ENCODE measurements around the gene PTPRZ1. TPM values are rescaled to one million over a fixed set of nuclear protein-coding genes. Genes with fewer than 3 reads are reported as not detected.

Gene PTPRZ1
- total RNA-seq, 1 experiment from 2014 or later = 0.37 TPM

DNA sequence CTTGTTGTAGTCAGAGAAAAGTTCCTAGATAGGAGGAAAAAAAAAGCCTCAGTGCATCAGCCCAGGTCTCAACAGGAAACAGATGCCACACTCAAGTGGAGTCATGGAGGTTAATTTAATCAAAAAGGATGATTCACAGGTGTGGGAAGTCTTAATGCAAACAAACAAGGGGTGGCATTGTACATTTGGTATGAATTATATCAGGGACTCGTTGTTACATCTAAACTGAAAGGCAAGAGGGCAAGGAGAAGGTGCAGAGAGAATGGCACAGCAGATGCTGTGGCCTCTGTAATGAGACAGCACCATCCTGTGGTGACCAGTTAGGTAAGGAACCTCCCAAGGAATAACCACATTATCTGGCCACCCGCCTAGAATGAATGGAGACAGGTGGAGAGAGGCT, 133.7 kb downstream of the PTPRZ1 start:
- Histone ChIP-seq H3K27me3 (ENCODE audit: insufficient read depth, low read depth) (no peaks in the 10 kb centered on the region), H3K79me2 (ENCODE audit: low read depth) (no peaks in the 10 kb centered on the region), H3K9me3 (ENCODE audit: insufficient read depth, low read depth) (peaks cover 4% of the 10 kb centered on the region; the same call in 1 of the 2 replicates), H4K20me1 (ENCODE audit: insufficient read depth) (no peaks in the 10 kb centered on the region), H3K4me2 (peak overlapping the region; percentile 31; the same call in 1 of the 2 replicates), H2AFZ (0 out of 2 replicates have a peak overlapping the region, but pooled peaks have one; percentile 28), H3K4me1 (replicated peaks; ENCODE audit: insufficient read depth) (peaks cover 6% of the 10 kb centered on the region; the same call in 1 of the 2 replicates), H3K36me3 (ENCODE audit: low read depth) (no peaks in the 10 kb centered on the region), H3K9me2 (ENCODE audit: insufficient read depth) (no peaks in the 10 kb centered on the region), H3F3A (ENCODE audit: insufficient read depth, low read depth) (peaks cover 3% of the 10 kb centered on the region; the same call in 1 of the 2 replicates), H3K27ac (no peak overlapping the region), H3K4me3 (no peak overlapping the region)
- peak; percentile 31 to 46 for DNase-seq
- no TSS peak for BruUV-seq (replicated peaks)
- intact Hi-C loops (cut with micrococcal nuclease; ENCODE audit: unreplicated experiment) = no loop called here
- POLR2A ChIA-PET (ENCODE audit: unreplicated experiment) = no interaction called here
- TF ChIP-seq EZH2 (IDR thresholded peaks at IDR 0.05; ENCODE audit: low read depth) = no peak
- TF ChIP-seq CTCF (conservative IDR thresholded peaks at IDR 0.05) = no peak
- CTCF ChIA-PET = no interaction called here

- Histone ChIP-seq H3K9me3 (ENCODE audit: insufficient read depth, low read depth) (peaks cover 4% of the 10 kb centered on the region; the same call in 1 of the 2 replicates), H3K27ac (no peak overlapping the region), H3K9me2 (ENCODE audit: insufficient read depth) (no peaks in the 10 kb centered on the region), H3K4me1 (replicated peaks; ENCODE audit: insufficient read depth) (peaks cover 6% of the 10 kb centered on the region; the same call in 1 of the 2 replicates), H4K20me1 (ENCODE audit: insufficient read depth) (no peaks in the 10 kb centered on the region), H3K27me3 (ENCODE audit: insufficient read depth, low read depth) (no peaks in the 10 kb centered on the region), H3K36me3 (ENCODE audit: low read depth) (no peaks in the 10 kb centered on the region), H2AFZ (no peak overlapping the region), H3K79me2 (ENCODE audit: low read depth) (no peaks in the 10 kb centered on the region), H3K4me2 (no peak overlapping the region), H3K4me3 (no peak overlapping the region), H3F3A (ENCODE audit: insufficient read depth, low read depth) (peaks cover 3% of the 10 kb centered on the region; the same call in 1 of the 2 replicates)
- intact Hi-C loops (cut with micrococcal nuclease; ENCODE audit: unreplicated experiment) = loop anchor here (10.0 kb wide), 1 partner anchor 1145 kb away; no protein-coding TSS in a partner anchor
- DNase-seq = no peak
- POLR2A ChIA-PET (ENCODE audit: unreplicated experiment) = no interaction called here
- no TSS peak for BruUV-seq (replicated peaks)
- TF ChIP-seq EZH2 (IDR thresholded peaks at IDR 0.05; ENCODE audit: low read depth) (no peak), CTCF (conservative IDR thresholded peaks at IDR 0.05) (no peak)
- CTCF ChIA-PET = no interaction called here
These were observed 137.2 kb downstream of the PTPRZ1 start for GRCh38 chr7:122010116-122010515.

GRCh38 chr7:122013065-122013464, 140.1 kb downstream of the PTPRZ1 start:
- Histone ChIP-seq H3K27me3 (ENCODE audit: insufficient read depth, low read depth) (no peaks in the 10 kb centered on the region), H3K9me2 (ENCODE audit: insufficient read depth) (no peaks in the 10 kb centered on the region), H3K4me2 (no peak overlapping the region), H3K4me1 (replicated peaks; ENCODE audit: insufficient read depth) (no peaks in the 10 kb centered on the region), H4K20me1 (ENCODE audit: insufficient read depth) (no peaks in the 10 kb centered on the region), H3F3A (ENCODE audit: insufficient read depth, low read depth) (no peaks in the 10 kb centered on the region; the same call in 1 of the 2 replicates), H3K36me3 (ENCODE audit: low read depth) (no peaks in the 10 kb centered on the region), H3K4me3 (no peak overlapping the region), H3K27ac (no peak overlapping the region), H3K79me2 (ENCODE audit: low read depth) (no peaks in the 10 kb centered on the region), H3K9me3 (ENCODE audit: insufficient read depth, low read depth) (no peaks in the 10 kb centered on the region), H2AFZ (no peak overlapping the region)
- DNase-seq = no peak
- BruUV-seq (replicated peaks) = no TSS peak
- POLR2A ChIA-PET (ENCODE audit: unreplicated experiment) = no interaction called here
- TF ChIP-seq EZH2 (IDR thresholded peaks at IDR 0.05; ENCODE audit: low read depth) (no peak), CTCF (conservative IDR thresholded peaks at IDR 0.05) (no peak)
- intact Hi-C loops (cut with micrococcal nuclease; ENCODE audit: unreplicated experiment) = loop anchor here (10.0 kb wide), 1 partner anchor 1142 kb away; no protein-coding TSS in a partner anchor
- CTCF ChIA-PET = no interaction called here
